Activated naive CD8-positive, alpha-beta T cell treated with anti-CD3 and anti-CD28 coated beads, Interleukin-2, amount 50 U/mL, for 24 hours (primary cell): ENCODE results near the gene CD19.
"Not testable (repeated sequence)": the region's sequence is repeated elsewhere in the genome, so short reads cannot be mapped to it uniquely, and the experiment has no call there.

ENCODE experiments used
- ATAC-seq: fragments of 150-1000 bp; cut with Tn5 transposase; one replicate; pipeline ENCODE4 v1.10.0; 2021
- DNase-seq: peaks from one replicate; pipeline ENCODE4 v3.0.0; 2021
- H3K27ac Mint-ChIP-seq: one replicate; pipeline ENCODE4 v1.8.0; 2021; ENCODE audit warnings: mild to moderate bottlenecking, mixed read lengths
- H3K27me3 Mint-ChIP-seq: one replicate; pipeline ENCODE4 v1.8.0; 2021; ENCODE audit warnings: mixed read lengths
- H3K36me3 Mint-ChIP-seq: one replicate; pipeline ENCODE4 v1.8.0; 2021; ENCODE audit warnings: low read depth, mixed read lengths
- H3K4me1 Mint-ChIP-seq: one replicate; pipeline ENCODE4 v1.8.0; 2021; ENCODE audit warnings: mixed read lengths
- H3K4me3 Mint-ChIP-seq: one replicate; pipeline ENCODE4 v1.8.0; 2021; ENCODE audit warnings: mild to moderate bottlenecking, moderate library complexity, mixed read lengths
- H3K9me3 Mint-ChIP-seq: one replicate; pipeline ENCODE4 v1.8.0; 2021; ENCODE audit warnings: mixed read lengths

The CD19 gene

DNA sequence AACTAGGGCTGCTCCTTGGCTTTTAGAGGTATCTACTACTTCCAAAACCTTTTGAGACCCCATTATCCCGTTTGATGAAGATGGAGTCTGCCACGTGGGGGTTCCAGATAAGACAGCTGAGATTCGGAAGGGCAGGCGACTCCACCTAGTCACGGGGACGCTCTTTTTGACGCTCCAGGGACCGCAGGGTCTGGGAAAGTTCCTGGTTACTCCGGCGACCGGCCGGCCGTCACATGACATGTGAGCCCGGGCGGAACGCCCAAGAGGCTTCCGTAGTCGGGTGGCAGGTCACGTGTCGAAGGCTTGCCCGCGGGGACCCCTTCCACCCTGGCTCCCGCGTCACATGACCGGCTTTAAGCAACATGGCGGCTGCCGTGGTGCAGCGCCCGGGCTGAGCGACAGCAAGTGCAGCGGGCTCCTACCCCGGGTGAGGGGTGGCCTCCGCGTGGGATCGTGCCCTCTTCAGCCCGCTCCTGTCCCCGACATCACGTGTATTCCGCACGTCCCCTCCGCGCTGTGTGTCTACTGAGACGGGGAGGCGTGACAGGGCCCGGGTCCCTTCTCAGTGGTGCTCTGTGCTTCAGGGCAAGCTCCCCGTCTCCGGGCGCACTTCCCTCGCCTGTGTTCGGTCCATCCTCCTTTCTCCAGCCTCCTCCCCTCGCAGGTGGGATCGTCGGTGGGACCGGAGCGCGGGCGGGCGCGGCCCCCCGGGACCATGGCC, 42.8 kb downstream of the CD19 start, which contains the start of gene SPNS1:
Gene SPNS1, plus strand, starts transcription at position 342 of the 721 bp plus-strand sequence. Its CDS starts 374 bp downstream, at position 716.
- Mint-ChIP-seq H3K4me1 (peaks cover 30% of the 10 kb centered on the region), H3K9me3 (no peaks in the 10 kb centered on the region), H3K36me3 (peaks cover 1% of the 10 kb centered on the region), H3K4me3 (peak within 1 kb of the TSS; percentile 96), H3K27ac (peak within 1 kb of the TSS; percentile 97), H3K27me3 (no peaks in the 10 kb centered on the region)
- peak; percentile 96 for ATAC-seq
- DNase-seq: peak; percentile 97

DNA sequence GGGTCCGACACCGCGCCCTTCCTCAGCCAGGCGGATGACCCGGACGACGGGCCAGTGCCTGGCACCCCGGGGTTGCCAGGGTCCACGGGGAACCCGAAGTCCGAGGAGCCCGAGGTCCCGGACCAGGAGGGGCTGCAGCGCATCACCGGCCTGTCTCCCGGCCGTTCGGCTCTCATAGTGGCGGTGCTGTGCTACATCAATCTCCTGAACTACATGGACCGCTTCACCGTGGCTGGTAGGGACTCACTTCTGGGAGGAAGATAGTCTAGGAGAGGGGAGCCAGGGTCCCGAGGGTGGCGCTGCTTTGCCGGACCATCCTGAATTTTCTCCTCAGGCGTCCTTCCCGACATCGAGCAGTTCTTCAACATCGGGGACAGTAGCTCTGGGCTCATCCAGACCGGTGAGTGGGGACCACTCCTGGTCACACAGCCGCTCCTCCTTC, 43.4 kb downstream of the CD19 start:
- H3K27me3 Mint-ChIP-seq: no peaks in the 10 kb centered on the region
- peak; percentile 18 for DNase-seq
- H3K36me3 Mint-ChIP-seq: peaks cover 1% of the 10 kb centered on the region
- no peaks in the 10 kb centered on the region for H3K9me3 Mint-ChIP-seq
- H3K4me3 Mint-ChIP-seq: peak overlapping the region; percentile 96
- ATAC-seq: no peak
- peak overlapping the region; percentile 76 for H3K27ac Mint-ChIP-seq
- H3K4me1 Mint-ChIP-seq: peaks cover 30% of the 10 kb centered on the region

DNA sequence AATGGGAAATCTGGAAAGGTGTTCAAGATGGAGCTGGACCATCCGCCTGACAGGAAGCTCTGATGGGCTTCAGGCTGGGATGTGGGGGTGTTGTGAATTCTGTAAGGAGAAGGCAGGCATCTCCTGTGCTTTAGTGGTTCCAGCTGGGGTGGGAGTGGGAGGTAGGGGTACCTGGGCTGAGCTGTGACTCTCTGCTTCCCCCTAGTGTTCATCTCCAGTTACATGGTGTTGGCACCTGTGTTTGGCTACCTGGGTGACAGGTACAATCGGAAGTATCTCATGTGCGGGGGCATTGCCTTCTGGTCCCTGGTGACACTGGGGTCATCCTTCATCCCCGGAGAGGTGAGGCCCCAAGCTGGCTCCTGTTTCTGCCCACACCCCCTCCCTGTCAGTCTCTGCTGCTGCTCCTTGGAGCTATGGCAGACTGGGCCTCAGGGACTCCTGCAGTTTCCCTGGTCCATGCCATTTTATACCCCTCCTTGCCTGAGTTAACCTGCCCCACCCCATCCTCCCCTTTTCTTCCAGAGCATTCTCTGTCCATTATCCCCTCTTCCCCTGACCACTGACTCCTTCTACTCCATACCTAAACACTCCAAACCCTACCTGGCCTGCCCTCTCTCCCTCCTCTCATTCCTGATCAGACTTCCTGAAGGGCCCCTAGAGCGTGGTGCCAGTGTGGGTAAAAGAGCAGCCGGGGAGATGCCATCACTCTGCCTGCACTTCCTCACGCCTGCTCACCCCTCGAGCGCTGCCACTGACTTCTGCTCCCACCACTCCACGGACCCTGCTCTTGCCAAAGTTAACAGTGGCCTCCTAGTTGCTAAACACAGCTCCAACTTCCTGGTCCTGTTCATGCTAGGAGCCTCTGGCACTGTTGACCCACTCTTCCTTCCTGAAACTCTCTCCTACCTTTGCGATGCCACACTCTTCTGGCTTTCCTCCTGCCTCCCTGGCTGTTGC, 46.2 kb downstream of the CD19 start:
- DNase-seq (no peak), ATAC-seq (no peak)
- Mint-ChIP-seq H3K27me3 (no peaks in the 10 kb centered on the region), H3K4me1 (peaks cover 30% of the 10 kb centered on the region), H3K4me3 (no peak overlapping the region), H3K9me3 (no peaks in the 10 kb centered on the region), H3K36me3 (peaks cover 25% of the 10 kb centered on the region), H3K27ac (no peak overlapping the region)

DNA sequence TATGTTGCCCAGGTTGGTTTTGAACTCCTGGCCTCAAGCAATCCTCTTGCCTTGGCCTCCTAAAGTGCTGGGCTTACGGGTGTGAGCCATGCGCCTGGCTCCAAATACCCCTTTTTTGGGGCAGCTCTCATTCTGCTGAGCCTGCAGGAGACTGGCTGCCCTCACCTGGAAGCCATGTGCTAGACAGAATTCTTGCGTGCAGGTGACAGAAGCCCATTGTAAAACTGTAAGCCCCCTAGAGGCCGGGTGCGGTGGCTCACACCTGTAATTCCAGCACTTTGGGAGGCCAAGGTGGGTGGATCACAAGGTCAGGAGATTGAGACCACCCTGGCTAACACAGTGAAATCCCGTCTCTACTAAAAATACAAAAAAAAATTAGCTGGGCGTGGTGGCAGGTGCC, 48.6 kb downstream of the CD19 start:
- DNase-seq, ATAC-seq, H3K27ac Mint-ChIP-seq, H3K27me3 Mint-ChIP-seq, H3K9me3 Mint-ChIP-seq, H3K4me3 Mint-ChIP-seq: not testable (repeated sequence)
- Mint-ChIP-seq H3K36me3 (peaks cover 37% of the 10 kb centered on the region), H3K4me1 (peaks cover 36% of the 10 kb centered on the region)

DNA sequence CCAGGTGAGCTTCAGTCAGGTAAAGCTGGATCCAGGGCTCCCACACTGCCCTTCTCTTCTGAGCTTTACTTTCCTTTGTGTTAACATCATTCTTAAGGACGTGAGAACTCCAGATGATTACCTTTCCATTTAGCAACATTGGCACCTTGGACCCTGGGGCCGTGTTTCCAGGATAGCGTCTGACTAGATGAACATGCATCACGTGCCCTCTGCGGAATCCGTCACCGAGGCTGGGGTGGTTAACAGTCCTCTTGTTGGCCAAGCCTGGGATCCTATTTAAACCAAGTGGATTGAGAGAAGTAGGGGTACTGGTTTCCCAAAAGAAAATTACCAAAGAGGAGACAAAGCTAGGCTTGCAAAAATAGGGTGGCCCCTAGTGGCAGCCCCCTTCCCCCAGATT, 49.2 kb downstream of the CD19 start:
- no peak for ATAC-seq
- Mint-ChIP-seq H3K36me3 (peaks cover 41% of the 10 kb centered on the region), H3K4me3 (no peak overlapping the region), H3K27ac (no peak overlapping the region), H3K4me1 (peaks cover 30% of the 10 kb centered on the region), H3K27me3 (no peaks in the 10 kb centered on the region), H3K9me3 (no peaks in the 10 kb centered on the region)
- no peak for DNase-seq

DNA sequence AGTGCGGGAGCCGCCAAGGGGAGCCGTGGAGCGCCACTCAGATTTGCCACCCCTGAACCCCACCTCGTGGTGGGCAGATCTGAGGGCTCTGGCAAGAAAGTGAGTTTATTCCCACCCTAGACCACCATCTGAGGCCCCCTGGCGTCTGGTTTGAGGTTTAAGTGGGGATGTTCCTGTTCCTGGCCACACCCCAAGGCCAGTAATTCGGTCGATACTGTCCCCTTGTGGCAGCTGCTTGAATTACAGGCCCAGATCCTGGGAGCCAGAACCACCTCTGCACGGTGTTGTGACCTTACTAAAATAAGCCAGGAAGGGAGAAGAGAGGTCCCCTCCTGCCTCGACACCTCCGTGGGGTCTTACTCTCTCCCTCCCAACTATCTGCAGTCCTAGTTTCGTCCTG, 49.7 kb downstream of the CD19 start:
- no peaks in the 10 kb centered on the region for H3K27me3 Mint-ChIP-seq
- no peak overlapping the region for H3K27ac Mint-ChIP-seq
- no peaks in the 10 kb centered on the region for H3K9me3 Mint-ChIP-seq
- H3K4me3 Mint-ChIP-seq: no peak overlapping the region
- peaks cover 24% of the 10 kb centered on the region for H3K4me1 Mint-ChIP-seq
- H3K36me3 Mint-ChIP-seq: peaks cover 45% of the 10 kb centered on the region
- no peak for ATAC-seq
- peak; percentile 72 for DNase-seq

DNA sequence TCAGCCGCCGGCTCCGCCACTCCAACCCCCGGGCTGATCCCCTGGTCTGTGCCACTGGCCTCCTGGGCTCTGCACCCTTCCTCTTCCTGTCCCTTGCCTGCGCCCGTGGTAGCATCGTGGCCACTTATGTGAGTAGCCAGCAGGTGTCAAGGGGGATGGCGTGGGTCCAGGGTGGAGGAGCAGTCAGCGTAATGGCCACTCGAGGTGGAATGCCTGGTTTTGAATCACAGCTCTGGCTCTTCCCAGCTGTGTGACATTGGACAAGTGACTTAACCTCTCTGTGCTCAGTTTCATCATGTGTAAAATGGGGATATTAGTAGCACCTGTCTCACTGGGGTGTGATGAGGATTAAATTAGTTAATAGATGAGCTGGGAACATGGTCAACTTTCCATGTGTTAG, 50.6 kb downstream of the CD19 start:
- no peak for ATAC-seq
- Mint-ChIP-seq H3K27ac (no peak overlapping the region), H3K4me1 (peaks cover 27% of the 10 kb centered on the region), H3K4me3 (no peak overlapping the region), H3K27me3 (no peaks in the 10 kb centered on the region), H3K9me3 (peaks cover 4% of the 10 kb centered on the region), H3K36me3 (peaks cover 54% of the 10 kb centered on the region)
- no peak for DNase-seq

DNA sequence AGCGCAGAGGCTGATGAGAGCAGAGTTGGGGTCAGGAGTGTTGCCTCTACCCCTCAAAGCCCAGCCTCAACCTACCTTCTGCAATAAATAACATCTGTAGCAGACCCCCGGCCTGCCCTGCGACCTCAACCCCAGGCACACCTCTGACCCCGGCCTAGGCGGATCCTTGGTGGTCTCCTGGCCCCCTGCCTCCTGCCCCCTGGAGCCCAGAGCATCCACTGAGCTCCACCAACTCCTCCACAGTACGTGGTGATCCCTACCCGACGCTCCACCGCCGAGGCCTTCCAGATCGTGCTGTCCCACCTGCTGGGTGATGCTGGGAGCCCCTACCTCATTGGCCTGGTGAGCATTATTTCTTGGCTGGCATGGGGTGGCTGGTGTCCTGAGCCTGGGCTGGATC, 51.2 kb downstream of the CD19 start:
- Mint-ChIP-seq H3K36me3 (peaks cover 59% of the 10 kb centered on the region), H3K4me3 (no peak overlapping the region), H3K27ac (no peak overlapping the region)

DNA sequence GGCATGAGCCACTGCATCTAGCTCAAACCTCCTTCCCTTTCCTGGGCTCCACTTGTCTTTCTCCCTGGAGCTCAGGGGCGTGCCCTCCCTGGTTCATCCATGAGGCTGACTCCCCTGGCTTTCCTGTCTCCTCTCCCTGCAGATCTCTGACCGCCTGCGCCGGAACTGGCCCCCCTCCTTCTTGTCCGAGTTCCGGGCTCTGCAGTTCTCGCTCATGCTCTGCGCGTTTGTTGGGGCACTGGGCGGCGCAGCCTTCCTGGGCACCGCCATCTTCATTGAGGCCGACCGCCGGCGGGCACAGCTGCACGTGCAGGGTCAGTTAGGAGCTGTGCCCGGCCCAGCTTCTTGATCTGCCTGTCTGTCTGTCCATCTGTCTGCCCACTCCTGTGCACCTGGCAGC, 51.9 kb downstream of the CD19 start:
- ATAC-seq (no peak), DNase-seq (no peak)
- peaks cover 4% of the 10 kb centered on the region for H3K9me3 Mint-ChIP-seq
- no peaks in the 10 kb centered on the region for H3K27me3 Mint-ChIP-seq
- peaks cover 32% of the 10 kb centered on the region for H3K4me1 Mint-ChIP-seq
- H3K36me3 Mint-ChIP-seq: peaks cover 63% of the 10 kb centered on the region
- H3K27ac Mint-ChIP-seq: peak overlapping the region; percentile 26
- H3K4me3 Mint-ChIP-seq: peak overlapping the region; percentile 84

More for the DNA sequence above, 51.2 kb downstream of the CD19 start:
- H3K27me3 Mint-ChIP-seq: no peaks in the 10 kb centered on the region
- H3K9me3 Mint-ChIP-seq: peaks cover 4% of the 10 kb centered on the region
- DNase-seq (no peak), ATAC-seq (no peak)
- H3K4me1 Mint-ChIP-seq: peaks cover 29% of the 10 kb centered on the region

DNA sequence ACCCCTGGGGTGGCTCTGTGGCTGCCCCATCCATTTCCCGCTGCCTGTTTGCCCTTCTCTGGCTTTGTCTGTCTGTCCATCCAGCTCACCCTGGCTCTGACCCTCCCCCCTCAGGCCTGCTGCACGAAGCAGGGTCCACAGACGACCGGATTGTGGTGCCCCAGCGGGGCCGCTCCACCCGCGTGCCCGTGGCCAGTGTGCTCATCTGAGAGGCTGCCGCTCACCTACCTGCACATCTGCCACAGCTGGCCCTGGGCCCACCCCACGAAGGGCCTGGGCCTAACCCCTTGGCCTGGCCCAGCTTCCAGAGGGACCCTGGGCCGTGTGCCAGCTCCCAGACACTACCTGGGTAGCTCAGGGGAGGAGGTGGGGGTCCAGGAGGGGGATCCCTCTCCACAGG, 52.3 kb downstream of the CD19 start:
- ATAC-seq (no peak), DNase-seq (no peak)
- peaks cover 4% of the 10 kb centered on the region for H3K9me3 Mint-ChIP-seq
- H3K36me3 Mint-ChIP-seq: peaks cover 66% of the 10 kb centered on the region
- peak overlapping the region; percentile 84 for H3K4me3 Mint-ChIP-seq
- H3K27ac Mint-ChIP-seq: peak overlapping the region; percentile 90
- no peaks in the 10 kb centered on the region for H3K27me3 Mint-ChIP-seq
- peaks cover 36% of the 10 kb centered on the region for H3K4me1 Mint-ChIP-seq

DNA sequence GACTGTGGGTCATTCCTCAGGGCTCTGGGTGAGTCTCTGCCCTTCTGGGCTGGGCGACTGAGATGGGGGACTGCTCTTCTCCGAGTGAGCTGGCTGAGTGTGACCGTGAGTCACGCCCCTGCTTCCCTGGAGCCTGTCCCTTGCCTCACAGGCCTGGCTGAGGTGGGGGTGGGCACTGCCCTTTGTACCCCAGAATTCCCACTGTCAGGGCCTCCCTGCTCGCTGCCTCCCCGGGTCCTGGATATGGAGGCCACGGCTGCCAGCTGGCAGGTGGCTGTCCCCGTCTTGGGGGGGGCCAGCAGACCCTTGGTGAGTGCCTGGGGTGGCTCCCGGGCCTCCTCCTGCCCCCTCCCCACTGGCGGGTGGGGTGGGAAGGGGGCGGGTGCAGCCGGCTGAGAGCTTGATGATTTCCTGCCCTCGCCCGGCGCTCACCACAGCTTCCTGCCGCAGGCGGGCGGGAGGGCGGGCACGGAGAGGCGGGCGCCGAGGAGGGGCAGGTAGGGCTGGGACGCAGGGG, 52.9 kb downstream of the CD19 start, which contains the start of gene LAT:
Gene LAT, plus strand, starts transcription at position 434 of the 517 bp plus-strand sequence. CDS start 366 bp downstream, outside the sequence.
- peak within 1 kb of the TSS; percentile 84 for H3K4me3 Mint-ChIP-seq
- H3K9me3 Mint-ChIP-seq: peaks cover 4% of the 10 kb centered on the region
- peak within 1 kb of the TSS; percentile 97 for H3K27ac Mint-ChIP-seq
- H3K36me3 Mint-ChIP-seq: peaks cover 68% of the 10 kb centered on the region
- H3K4me1 Mint-ChIP-seq: peaks cover 42% of the 10 kb centered on the region
- DNase-seq: peak; percentile 76
- ATAC-seq: peak; percentile 76
- no peaks in the 10 kb centered on the region for H3K27me3 Mint-ChIP-seq

DNA sequence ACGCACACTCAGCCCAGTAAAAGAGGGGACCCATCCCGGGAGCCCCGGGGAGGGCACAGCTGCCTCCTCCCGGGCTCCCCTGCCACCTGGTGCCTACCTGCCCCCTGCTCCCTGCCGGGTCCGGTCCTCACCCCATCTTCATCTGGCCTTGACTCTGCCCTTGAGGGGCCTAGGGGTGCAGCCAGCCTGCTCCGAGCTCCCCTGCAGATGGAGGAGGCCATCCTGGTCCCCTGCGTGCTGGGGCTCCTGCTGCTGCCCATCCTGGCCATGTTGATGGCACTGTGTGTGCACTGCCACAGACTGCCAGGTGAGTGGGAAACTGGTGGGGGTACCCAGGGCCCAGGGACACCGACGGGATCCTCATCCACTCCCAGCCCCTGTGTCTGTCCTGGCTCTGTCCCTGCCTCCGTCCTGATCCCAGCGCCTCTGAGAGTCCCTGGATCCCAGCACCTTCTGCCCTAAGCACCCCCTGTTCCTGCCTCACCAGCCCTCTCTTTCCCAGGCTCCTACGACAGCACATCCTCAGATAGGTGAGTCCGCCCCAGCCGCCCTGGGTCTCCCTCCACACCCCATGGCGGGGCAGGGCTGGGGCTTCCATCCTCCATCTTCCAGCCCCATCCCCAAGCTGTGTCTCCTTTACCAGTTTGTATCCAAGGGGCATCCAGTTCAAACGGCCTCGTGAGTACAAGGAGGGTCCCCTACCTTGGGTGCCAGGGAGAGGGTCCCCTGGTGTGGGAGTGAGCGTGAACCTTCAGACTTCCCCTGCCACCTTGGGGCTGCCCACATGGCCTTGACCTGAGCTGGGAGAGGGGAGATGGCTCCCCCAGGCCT, 53.7 kb downstream of the CD19 start:
- H3K36me3 Mint-ChIP-seq: peaks cover 71% of the 10 kb centered on the region
- peaks cover 50% of the 10 kb centered on the region for H3K4me1 Mint-ChIP-seq
- H3K9me3 Mint-ChIP-seq: peaks cover 4% of the 10 kb centered on the region
- peak; percentile 16 for ATAC-seq
- peak; percentile 31 for DNase-seq
- H3K4me3 Mint-ChIP-seq: peak overlapping the region; percentile 84
- H3K27ac Mint-ChIP-seq: peak overlapping the region; percentile 97
- no peaks in the 10 kb centered on the region for H3K27me3 Mint-ChIP-seq

DNA sequence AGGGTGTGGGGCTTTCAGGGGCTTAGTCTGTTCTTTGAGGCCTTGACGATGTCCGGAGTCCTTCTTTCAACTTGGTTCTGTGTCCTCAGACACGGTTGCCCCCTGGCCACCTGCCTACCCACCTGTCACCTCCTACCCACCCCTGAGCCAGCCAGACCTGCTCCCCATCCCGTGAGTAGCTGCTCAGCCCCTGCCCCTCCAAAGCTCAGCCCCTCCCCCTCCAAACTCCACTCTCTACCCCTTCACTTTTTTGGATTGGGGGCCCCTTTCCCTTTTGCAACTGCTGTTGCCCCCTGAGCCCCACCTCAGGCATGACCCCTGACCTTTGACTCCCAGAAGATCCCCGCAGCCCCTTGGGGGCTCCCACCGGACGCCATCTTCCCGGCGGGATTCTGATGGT, 54.3 kb downstream of the CD19 start:
- H3K27ac Mint-ChIP-seq: peak overlapping the region; percentile 97
- peaks cover 4% of the 10 kb centered on the region for H3K9me3 Mint-ChIP-seq
- H3K36me3 Mint-ChIP-seq: peaks cover 71% of the 10 kb centered on the region
- H3K4me3 Mint-ChIP-seq: peak overlapping the region; percentile 84
- DNase-seq (peak; percentile 14), ATAC-seq (no peak)
- peaks cover 56% of the 10 kb centered on the region for H3K4me1 Mint-ChIP-seq
- H3K27me3 Mint-ChIP-seq: no peaks in the 10 kb centered on the region

DNA sequence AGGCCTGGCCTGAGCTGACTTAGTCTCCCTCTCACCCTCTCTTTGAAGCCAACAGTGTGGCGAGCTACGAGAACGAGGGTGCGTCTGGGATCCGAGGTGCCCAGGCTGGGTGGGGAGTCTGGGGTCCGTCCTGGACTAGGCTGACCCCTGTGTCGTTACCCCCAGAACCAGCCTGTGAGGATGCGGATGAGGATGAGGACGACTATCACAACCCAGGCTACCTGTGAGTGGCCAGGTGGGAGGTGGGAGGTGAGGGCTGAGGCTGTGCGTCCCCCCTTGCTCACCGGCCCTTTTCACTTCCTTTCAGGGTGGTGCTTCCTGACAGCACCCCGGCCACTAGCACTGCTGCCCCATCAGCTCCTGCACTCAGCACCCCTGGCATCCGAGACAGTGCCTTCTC, 54.7 kb downstream of the CD19 start:
- Mint-ChIP-seq H3K27me3 (no peaks in the 10 kb centered on the region), H3K4me1 (peaks cover 60% of the 10 kb centered on the region), H3K36me3 (peaks cover 68% of the 10 kb centered on the region)

More for the DNA sequence above, 54.7 kb downstream of the CD19 start:
- Mint-ChIP-seq H3K4me3 (peak overlapping the region; percentile 84), H3K27ac (peak overlapping the region; percentile 97), H3K9me3 (peaks cover 4% of the 10 kb centered on the region)
- peak; percentile 39 for DNase-seq
- no peak for ATAC-seq
